HG02610 (cell line): Measurements from ENCODE around the gene FOXO1.
A peak's percentile ranks its signal among the peaks of the same experiment; 100 is the strongest.
"Not testable (repeated sequence)": the region's sequence is repeated elsewhere in the genome, so short reads cannot be mapped to it uniquely, and the experiment has no call there.

Source experiments
- ATAC-seq: cut with Tn5 transposase; IDR thresholded peaks from one replicate; pipeline ENCODE4 v1.9.1; 2021; ENCODE audit warnings: mild to moderate bottlenecking, moderate library complexity; ENCODE audit not compliant: unreplicated experiment

Gene FOXO1

GRCh38 chr13:40666045-40666932 is at the start of gene FOXO1:
Gene FOXO1, minus strand, starts transcription at chr13:40666641. Its CDS starts 429 bp downstream, at chr13:40666212.
- ATAC-seq, result peak; percentile 68

GRCh38 chr13:40714433-40714832 is 48.0 kb upstream of the FOXO1 start:
- not testable (repeated sequence) for ATAC-seq

- ATAC-seq, result no peak
Measured at GRCh38 chr13:40706439-40706838, 40.0 kb upstream of the FOXO1 start.

GRCh38 chr13:40697711-40698110 is 31.3 kb upstream of the FOXO1 start:
- ATAC-seq, result no peak

- no peak for ATAC-seq
Measured at GRCh38 chr13:40694426-40694825, 28.0 kb upstream of the FOXO1 start.

- peak; percentile 69 for ATAC-seq
Measured at GRCh38 chr13:40692946-40693345, 26.5 kb upstream of the FOXO1 start.

- ATAC-seq, result no peak
Measured at GRCh38 chr13:40688781-40689180, 22.3 kb upstream of the FOXO1 start.

GRCh38 chr13:40682449-40683240 is 16.2 kb upstream of the FOXO1 start:
- ATAC-seq, result no peak

GRCh38 chr13:40681341-40682146 is 15.1 kb upstream of the FOXO1 start:
- ATAC-seq, result no peak

GRCh38 chr13:40680659-40681323 is 14.3 kb upstream of the FOXO1 start:
- no peak for ATAC-seq

- ATAC-seq, result no peak
Measured at GRCh38 chr13:40679480-40679985, 13.1 kb upstream of the FOXO1 start.

GRCh38 chr13:40677064-40677463 is 10.6 kb upstream of the FOXO1 start:
- ATAC-seq, result no peak

- no peak for ATAC-seq
Measured at GRCh38 chr13:40676007-40676406, 9.6 kb upstream of the FOXO1 start.

- no peak for ATAC-seq
Measured at GRCh38 chr13:40673414-40673813, 7.0 kb upstream of the FOXO1 start.

- ATAC-seq, result no peak
Measured at GRCh38 chr13:40672765-40673397, 6.4 kb upstream of the FOXO1 start.

GRCh38 chr13:40671956-40672764 is 5.7 kb upstream of the FOXO1 start:
- no peak for ATAC-seq

- ATAC-seq, result no peak
Measured at GRCh38 chr13:40670307-40670706, 3.9 kb upstream of the FOXO1 start.

- ATAC-seq, result no peak
Measured at GRCh38 chr13:40668335-40668734, 1.9 kb upstream of the FOXO1 start.

GRCh38 chr13:40667622-40667978 is 1.2 kb upstream of the FOXO1 start:
- ATAC-seq, result no peak
